Occipital lobe (tissue), 2 donors: ENCODE results near the gene ERGIC1. TPM values are rescaled to one million over a fixed set of nuclear protein-coding genes. Genes with fewer than 3 reads are reported as not detected.

Experiments
- DNase-seq: peaks from one replicate; lab custom pipeline; 2025; lab: John Stamatoyannopoulos, UW
- total RNA-seq: library from RNA; depleted of rRNA; stranded (reverse); fragments of >200 nt; gene quantifications from one replicate; pipeline ENCODE4 v1.2.3, GENCODE V29; 2014

ERGIC1 gene
- total RNA-seq, 1 donor from 2014 or later: 41.5 TPM

DNA sequence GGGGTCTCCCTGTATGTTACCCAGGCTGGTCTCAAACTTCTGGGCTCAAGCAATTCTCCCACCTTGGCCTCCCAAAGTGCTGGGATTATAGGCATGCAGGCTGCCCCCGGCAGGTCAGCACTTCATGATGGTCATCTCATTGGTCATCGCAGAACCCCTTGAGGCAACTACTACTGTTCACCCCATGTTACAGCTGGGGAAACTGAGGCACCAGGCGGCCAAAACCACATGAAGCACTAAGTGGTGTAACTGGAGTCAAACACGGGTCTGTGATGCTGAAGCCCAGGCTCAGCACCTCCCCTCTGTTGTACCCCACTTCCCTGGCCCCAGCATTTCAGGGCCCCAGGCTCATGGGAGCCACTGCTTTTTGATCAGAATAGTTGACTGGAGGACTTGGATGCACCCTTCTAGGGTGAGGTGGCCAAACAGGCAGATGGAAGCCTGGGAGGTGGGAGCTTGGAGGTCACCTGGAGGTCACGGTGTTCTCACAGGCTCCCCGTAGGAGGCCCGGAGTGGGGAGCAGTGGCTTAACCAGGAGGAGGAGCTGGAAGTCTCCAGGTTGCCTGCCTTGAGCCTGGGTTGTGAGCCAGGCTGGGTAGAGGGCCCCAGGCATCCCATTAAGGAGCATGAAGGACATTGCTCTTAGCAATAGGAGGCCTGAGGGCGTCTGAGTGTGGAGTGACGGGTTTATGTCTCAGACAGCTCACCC is 67.9 kb downstream of the ERGIC1 start:
- DNase-seq: no peak

DNA sequence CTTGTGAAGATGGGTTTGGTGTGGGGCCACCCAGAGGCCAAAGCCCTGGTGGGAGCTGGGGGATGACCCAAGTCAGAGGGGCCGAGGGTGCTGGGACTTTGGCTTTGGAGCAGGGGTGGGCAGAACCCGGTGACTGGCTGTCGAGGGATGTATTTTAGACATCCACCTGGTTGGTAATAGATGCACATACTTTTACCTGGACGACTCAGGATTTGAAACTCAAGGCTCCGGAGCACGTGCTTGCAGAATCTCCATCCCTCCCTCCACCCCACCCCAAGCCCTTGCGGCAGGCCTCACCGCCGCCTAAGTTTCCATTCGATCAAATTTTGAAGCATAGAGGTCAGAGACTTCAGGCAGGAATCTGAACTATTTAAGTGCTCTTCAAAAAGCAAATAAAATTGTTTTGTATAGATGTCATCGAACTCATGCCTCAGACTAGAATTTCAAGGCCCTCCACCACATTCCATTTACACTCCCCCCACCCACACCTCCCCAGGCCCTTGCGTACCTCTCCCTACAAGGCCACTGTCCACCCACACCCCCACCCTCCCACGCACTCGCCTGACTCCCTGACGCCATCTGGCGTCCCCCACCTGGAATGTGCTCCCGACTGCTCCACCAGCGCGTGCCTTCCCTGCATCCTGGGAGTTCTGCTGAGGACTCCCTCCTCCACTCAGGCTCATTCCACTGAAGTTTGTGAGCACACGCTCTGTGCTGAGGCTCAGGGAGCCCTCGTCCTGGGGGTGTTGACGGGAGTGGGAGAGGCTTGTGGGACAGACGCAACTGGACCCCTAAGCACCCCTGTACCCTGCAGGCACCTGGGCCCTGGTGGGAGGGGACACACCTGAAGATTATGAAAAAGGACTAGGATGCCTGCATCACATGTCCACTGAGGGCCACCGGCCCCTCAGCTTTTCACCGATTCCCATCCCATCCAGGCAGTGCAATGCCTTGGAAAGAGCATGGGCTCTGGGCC is 68.7 kb downstream of the ERGIC1 start:
- DNase-seq: peak; percentile 26

DNA sequence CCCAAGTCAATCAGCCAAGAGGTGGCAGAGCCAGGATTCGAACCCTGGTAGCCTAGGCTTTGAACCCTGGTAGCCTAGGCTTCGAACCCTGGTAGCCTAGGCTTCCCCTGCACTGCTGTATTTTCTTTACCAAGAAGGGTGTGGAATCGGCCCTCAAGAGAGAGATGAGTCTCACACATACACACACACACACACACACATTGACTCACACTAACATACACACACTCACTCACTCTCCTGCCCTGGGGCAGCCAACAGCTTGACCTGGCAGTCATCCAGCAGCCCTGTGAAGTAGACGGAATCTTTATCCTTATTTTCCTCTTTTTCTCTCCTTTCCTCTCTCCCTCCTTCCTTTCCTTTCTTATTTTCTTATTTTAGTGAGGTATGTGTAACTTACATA is 69.7 kb downstream of the ERGIC1 start:
- no peak for DNase-seq

DNA sequence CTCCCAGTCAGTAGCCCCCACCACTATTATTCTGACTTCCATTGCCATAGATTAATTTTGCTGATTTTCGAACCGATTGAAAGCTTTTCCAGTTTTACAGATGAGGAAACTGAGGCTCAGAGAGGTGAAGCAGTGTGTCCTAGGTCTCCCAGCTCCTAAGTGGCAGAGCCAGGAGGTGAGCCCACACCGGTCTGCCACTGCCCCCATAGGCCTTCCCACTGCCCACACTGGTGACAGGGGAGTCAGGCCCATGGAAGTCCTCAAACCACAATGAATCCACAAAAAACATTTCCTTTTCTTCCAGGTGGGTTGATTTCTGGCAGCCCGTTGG is 70.2 kb downstream of the ERGIC1 start:
- DNase-seq: no peak

DNA sequence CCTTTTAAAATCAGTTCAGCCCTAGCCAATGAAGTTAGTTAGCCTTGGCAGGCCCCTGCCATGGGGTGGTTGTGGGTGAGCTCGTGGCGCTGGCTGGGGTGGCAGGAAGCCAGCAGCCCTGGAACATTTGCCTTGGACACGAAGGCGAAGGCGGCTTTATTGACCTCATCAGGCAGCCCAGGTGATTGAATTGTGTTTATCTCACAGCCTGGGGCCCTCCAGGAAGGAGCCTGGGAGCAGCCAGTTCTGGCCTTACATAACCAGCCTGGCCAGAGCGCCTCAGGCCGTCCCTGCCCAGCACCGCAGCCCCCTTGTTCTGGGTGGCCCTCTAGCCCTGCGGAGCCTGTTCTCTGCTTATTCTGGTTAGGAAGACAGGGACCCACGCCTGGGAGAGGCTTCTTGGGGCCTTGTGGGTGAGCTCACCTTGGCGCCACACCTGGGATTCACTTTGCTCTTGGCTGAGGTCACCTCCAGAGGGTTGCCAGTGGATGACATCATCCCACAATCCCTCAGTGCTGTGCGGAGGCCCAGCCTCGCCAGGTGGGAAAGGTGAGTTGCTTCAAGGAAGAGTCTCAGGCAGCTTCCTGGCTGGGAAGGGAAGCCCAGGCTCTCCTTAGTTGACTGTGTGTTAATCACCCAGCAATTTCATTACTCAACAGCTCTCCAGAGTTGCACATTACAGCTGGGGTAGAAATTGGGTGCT is 70.7 kb downstream of the ERGIC1 start:
- DNase-seq: no peak

DNA sequence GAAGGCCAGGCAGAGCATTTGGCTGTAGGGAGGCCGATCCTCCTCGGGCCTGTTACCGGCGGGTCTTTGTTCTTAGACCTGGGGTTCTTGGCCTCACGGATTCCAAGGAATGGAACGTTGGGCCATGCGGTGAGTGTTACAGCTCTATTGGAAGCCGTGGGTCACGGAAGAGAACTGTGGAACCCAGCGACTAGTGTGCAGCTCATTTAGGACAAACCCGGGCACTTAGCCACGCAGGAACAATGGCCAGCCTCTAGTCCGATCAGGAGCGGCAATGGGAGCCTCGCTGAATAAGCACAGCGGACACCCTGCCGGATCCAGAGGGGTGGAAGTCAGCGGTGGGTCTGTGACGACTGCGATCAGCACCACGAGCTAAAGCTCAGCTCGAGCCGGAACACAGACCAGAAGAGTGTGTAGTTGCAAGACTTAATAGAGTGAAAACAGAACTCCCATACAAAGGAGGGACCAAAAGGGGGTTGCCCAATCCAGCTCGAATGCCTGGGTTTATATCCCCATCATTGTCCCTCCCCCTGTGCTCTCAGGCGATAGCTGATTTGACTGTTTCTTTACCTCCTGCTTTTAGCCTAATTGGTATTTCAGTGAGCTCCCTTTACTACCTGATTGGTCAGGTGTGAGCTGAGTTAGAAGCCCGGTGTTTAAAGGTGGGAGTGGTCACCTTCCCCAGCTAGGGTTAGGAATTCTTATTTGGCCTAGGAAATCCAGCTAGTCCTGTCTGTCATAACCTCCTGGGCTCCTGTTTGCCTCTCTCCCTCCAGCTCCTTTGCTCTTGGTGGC is 71.5 kb downstream of the ERGIC1 start:
- no peak for DNase-seq

DNA sequence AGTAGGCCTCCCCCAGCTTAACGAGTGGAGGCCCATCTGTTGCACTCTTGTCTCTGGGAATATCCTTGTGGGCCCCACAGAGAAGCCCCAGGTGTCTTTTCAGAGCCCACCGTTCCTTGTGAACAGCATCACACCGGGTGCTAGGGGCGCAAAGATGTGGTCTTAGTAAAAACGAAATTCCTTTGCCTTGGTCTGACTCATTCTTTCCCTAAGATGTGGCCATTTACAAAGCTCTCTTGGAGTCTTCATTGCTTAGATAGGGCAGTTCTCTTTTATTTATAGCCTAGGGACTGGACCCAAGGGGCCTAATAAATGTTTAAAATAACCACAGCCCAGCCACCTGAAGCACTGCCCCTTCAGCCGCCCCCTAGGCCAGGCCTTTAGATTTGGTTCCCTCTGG is 72.4 kb downstream of the ERGIC1 start:
- DNase-seq: no peak

DNA sequence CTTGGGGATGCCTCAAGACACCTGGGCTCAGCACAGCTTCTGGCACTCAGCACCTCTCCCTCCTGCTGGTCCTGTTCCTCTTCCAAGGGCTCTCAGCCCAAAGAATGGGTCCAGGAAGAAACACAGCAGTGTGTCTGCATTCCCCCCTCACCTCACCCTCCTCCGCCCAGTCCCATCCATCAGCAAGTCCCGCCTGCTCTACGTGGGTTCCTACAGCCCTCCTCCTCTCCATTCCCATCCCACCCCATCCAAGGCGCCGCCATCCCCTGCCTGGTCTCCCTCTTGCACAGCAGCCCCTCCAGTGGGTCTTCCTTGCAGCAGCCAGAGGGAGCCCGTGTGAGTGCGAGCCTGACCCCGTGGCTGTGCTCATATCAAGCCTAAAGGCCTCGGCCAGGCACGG is 72.8 kb downstream of the ERGIC1 start:
- no peak for DNase-seq

DNA sequence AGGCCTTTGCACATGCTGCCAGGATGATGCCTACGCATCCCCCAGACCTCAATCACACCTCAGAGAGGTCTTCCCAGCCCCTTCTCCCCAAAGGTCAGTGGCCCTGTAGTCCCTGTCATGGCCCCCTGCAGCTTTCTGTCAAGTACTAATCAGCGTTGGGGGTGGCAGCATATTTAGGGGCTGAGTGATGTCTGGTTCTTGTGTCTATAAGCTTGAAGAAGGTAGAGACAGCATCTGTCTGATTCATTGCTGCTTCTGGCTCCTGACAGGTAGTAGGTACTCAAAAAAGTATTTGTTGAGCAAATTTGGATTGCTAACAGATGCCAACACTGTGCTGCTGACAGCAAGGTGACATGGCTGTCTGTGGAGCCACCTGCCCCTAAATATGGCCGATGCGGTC is 73.6 kb downstream of the ERGIC1 start:
- DNase-seq: no peak

DNA sequence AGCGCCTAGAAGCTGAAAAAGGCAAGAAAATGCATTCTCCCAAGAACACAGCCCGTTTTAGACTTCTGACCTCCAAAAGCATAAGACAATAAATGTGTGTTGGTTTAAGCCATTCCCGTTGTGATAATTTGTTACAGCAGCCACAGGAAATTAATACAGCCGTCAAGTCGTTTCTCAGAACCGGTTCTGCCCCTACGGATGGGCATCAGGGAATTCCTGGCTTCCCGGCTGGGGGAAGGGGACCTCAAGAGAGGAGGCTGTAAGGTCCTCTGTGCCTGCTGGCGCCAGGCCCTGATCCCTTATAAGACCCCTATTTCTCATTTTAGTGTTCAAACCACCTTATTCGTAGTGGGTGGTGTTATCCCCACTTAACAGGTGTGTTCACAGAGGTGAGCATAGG is 74.6 kb downstream of the ERGIC1 start:
- no peak for DNase-seq

DNA sequence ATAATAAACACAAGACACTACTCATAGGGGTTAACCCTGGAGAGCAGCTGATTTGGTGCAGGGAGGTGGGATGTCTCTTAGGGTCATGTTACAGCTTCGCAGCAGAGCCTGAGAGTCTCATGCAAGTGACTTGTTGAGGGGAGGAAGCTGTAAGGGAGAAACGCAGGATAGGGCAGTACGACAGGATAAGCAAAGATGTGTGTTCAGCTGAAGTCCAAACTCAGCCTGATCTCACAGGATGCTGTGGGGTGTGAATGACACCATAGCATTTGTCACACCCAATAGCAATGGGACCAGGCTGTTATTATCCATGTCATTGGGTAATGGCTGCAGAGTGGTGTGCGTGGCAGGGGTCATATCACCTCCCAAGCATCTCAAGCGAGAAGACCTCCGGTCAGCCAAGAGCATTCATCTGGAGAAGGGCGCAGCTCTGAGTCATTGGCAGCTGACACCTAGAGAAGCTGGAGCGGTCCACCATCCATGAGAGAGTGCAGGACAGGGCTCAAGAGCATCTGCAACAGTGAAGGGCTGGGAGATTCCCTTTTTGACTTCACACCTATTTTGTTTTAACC is 76.0 kb downstream of the ERGIC1 start:
- DNase-seq: no peak

DNA sequence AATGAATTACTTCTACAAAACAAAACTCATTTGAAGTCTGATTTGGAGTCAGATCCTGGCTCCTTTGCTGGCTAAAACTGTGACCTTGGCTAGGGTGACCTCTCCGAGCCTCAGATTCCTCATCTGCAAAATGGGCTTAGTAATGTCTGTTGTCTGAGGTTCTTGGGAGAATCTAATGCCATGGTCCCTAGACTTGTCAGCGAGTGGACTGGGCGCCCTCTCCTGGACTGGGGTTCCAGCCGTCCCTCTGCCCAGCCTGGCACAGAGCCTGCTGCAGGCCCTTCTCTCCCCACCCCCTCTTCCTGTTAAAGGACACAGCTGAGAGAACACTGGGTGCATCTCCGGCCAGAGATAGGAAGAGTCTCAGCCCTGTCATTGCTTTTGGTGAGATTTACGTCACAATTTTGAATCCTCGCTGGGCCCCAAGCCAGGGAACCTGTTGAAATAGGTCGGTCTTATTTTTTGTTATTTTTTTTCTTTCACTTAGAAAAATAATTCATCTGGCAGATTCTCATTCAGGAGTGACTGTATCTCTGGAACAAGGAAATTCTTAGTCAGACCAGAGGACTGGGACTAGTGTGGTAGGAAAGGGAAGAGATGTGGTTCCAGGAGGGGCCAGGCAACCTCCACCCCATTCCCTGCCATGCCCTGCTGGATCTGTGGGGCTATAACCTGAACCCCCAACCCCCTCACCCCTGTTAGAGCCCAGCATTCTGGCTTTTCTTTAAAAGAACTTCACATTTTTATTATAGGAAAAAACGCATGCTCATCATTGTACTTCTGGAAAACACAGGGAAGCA is 77.0 kb downstream of the ERGIC1 start:
- no peak for DNase-seq

DNA sequence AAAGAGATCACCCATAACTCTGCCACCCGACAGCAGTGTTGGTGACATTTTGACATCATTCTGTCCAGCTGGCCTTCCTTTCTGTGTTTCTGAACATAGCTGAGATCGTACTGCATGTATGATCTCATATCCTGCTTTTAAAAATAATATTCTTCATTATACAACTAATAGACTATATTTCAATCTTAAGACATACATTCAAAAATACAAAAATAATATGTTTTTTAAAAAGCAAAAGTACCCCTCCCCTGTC is 77.5 kb downstream of the ERGIC1 start:
- DNase-seq: no peak

DNA sequence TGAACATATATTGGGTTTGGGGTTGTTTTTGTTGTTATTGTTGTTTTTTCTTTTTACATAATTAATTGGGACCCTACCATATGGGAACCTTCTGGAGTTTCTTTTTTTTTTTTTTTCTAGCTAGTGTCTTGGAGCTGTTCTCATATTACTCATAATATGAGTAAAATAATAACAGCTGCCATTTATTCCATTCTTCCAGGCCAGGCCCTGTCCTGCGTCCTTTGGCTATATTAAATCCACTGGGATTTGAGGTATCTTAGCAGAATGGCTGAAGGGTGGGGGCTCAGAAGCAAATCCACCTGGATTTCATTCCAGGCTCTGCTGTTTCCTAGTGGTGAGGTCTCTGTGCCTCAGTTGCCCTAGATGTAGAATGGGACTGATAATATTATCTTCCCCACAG is 77.9 kb downstream of the ERGIC1 start:
- no peak for DNase-seq

DNA sequence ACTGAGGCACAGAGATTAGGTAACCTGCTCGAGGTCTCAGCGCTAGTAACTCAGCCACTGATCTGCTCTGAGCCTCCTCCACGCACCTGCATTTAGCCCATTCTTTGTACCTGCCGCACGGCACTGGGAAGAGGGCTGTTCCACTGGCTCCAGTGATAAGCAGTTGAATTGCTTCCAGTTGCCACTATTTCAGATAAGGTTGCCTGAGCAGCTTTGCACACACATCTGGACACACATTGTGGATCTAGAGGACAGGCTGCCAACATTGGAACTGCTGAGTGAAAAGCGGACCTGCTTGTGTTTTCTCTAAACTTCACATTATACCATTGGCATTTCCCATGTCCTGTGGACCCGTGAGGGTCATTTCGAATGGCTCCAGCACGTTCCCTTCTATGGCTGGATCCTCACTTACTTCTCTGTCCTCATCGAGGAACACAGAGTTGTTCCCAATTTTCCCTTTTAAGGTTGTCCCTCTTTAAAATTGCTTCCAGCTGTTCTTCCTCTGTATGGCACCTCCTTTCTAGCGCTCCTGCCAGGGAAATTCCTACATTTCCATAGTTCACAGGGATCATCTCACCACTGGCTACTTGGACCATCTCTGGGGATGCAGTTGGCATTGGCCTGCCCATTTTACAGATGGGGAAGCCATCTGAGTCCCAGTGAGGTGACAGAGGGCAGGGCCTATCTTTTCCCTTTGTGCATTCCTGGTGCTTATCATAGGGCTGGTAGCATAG is 79.2 kb downstream of the ERGIC1 start:
- no peak for DNase-seq

DNA sequence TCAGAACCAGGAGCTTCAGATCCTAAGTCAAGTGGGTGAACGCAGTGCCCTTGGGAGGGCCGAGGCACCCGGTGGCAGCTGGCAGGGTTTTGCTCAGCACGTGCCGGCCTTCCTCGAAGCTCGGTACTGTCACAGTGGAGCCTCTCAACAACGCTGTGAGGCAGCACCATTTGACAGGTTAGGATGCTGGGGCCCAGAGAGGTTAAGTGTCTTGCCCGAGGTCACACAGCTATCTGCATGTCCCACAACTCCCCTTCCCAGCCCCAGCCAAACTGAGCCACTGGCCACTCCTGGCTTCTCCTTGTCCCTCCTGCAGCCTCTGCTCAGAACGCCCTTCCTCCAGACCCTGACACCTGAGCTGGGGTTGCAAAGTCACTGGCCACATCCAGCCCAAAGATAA is 81.5 kb downstream of the ERGIC1 start:
- DNase-seq: no peak

DNA sequence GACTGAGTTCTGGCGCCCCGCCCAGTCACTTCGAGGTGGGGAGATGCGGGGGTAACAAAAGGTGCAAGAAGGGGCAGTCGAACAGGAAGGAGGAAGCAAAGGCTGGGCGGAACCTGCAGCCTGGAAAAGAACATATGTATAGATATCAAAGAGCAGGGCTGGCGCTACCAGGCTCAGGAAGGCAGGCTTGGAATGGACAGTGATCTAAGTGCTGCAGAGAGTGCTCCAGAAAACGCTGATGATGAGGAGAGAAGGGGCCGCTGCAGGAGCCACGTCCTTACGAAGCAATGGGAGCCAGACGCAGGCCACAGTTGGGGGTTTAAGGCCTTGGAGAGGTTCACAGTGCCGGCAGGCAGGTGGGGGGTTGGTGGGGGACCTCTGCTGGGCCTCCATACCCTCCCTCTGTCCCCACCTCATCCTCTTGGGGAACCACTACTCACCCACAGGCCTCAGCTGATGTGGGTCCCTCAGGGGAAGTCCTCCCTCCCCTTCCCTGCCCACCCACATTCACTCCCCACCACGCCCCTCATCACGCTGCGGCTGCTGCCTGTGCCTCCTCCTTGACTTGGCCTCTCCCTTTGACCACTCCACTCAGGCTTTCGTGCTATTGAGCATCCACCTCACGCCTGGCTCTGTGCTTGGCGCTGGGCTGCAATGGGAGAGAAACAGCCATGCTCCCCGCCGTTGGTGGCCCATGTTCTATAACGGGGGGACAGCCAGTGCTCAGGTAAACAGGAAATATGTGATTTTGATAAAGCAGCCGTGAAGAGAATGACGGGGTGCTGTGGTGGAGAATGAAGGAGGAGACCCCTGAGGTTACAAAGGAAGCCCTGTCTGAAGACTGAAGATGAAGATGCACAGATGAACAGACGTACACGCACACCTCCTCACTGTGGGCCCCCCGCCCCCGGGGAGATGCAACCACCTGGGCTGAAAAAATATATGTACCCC is 84.6 kb downstream of the ERGIC1 start:
- DNase-seq: no peak

DNA sequence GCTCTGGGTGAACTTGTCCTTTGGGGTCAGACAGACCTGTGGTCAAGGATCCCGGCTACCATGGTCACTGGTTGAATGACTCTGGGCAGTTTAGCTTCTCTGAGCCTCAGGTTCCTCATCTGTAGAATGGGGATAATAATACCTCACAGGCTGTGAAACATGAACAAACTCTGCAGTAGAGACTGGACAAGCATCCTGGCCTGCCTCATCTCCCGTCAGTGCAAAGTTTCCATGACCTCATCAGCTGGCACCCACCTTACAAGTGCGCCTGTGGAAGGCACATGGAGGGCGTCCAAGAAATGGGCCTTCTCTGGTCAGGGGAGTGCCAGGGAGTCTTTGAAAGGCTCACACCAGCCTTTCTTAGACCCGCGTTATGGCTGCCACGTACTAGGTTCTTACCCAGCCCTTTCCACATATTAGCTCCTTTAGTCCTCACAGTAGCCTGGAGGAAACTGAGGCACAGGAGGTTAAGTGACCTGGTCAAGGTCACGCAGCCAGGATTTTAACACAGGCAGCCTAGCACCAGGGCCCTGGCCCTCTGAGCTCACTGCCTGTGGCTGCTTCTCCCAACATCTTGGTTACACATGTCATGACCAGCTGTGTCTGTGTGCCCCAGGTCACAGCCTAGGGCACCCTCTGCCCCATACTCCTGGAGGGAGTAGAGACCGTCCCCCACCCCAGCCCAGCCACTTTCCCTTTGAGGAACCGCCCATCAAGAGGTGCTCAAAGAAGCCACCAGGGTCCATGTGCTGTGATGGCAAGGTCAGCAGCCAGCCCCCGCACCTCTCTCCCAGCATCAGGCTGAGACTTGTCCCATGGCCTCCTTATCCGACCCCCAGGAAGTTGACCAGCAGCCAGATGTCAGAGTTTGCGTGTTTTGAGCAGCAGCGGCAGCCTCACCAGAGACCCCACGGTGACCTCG is 85.7 kb downstream of the ERGIC1 start:
- no peak for DNase-seq
